HG03045 (cell line): ENCODE data around the gene TFDP2.
"Not testable (repeated sequence)": the region's sequence is repeated elsewhere in the genome, so short reads cannot be mapped to it uniquely, and the experiment has no call there.

Experiments used
- ATAC-seq: cut with Tn5 transposase; IDR thresholded peaks from one replicate; pipeline ENCODE4 v1.9.1; 2021; ENCODE audit warnings: mild to moderate bottlenecking, moderate library complexity; ENCODE audit not compliant: unreplicated experiment

The TFDP2 gene

DNA sequence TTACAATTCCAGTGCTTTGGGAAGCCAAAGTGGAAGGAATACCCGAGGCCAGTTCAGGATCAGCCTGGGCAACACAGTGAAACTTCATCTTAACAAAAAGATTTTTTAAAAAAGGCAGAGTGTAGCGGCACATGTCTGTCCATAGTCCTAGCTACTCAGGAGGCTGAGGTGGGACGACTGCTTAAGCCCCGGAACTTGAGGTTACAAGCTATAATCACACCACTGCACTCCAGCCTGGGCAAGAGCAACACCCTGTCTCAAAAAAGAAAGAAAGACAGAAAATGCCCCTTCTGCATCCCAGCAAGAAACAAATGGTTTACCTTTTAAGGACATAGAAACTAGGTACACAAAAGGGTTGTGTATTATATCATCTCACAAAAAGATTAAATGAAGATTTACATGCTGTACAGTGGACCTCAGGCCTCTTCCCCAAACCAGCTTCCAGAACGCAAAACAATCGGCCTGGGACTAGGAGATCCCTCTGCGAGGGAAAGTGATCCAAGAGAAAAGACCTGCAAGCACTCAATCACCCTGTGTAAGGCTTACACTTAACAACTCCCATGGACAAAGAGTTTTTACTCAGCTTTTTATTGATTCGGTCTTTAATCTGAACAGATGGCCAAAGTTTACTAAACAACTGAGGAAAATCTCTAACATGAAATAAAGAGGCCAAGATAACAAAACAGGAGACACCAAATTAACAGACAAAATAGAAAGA lies 21.2 kb downstream of the TFDP2 start:
- ATAC-seq: no peak

DNA sequence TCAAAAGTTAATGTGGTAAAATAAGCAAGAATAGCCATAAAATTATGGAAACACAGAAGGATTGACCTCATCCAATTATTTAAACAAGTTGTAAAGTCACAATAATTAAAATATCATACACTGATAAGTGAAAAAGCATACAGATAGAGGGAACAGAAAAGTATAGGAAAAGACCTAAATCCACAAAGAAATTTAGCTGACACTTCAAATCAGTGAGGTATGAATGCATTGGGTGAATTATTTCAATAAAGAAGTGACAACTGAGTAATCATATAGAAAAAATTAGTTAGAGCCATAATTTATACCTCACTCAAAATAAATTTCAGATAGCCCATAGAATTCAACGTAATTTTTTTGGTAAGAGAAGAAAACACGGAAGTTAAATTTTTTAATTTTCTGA lies 25.1 kb downstream of the TFDP2 start:
- ATAC-seq: no peak

DNA sequence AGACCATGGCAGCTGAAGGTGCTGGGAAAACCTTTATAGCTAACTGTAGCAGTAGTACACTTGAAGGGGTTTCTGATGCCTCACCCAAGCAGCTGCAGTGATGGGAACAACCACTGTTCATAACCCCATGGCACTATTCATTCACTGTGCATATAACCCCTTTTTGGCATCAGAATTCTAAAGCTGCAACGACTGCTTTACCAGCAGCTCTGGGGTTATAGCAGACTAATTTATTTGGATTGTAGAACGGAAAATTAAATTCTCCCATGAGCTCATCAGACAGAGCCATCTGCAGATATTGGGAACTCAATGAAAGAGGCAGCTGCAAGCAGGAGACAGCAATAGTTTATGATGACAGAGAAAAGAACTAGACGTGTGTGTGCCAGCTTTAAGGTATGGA lies 28.6 kb downstream of the TFDP2 start:
- ATAC-seq: no peak

DNA sequence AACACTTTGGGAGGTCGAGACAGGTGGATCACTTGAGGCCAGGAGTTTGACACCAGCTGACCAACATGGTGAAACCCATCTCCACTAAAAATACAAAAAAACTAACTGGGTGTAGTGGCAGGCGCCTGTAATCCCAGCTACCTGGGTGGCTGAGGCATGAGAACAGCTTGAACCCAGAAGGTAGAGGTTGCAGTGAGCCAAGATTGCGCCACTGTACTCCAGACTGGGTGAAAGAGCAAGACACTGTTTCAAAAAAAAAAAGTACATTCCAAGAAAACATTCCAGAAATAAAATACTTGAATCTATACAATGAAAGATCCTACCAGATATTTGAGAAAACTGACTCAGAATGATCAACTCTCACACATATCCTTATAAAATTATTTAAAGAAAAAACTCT lies 30.4 kb downstream of the TFDP2 start:
- no peak for ATAC-seq

DNA sequence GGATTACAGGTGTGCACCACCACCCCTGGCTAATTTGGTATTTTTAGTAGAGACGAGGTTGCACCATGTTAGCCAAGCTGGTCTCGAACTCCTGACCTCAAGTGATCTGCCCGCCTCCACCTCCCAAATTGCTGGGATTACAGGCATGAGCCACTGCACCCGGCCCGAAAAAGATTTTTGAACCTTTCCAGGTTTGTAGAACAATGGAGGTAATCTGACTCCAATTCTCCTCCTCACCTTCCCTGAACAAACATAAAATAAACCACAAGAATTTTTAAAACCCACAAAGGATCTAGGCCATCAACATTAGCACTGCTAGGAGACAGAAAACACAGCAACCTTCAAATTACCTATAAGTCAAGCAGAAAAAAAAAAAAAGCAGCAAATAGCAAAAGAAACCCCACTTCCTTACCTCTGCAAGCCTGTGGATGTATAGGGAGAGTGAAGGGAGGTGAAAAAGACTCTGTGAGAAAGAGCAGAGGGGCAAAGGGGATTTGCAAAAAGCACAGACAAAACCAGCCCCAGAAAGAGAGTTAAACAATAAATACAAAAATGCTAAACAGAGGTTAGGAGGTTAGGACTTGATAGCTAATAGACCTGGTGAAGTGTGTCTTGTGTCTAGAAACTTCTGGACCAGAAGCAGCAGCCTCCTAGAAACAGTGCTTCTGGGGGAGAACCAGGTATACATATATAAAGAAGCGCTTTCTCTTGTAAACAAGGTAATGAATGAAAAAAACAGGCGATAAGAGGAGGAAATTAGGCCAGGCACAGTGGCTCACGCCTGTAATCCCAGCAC lies 32.1 kb downstream of the TFDP2 start:
- ATAC-seq: no peak

DNA sequence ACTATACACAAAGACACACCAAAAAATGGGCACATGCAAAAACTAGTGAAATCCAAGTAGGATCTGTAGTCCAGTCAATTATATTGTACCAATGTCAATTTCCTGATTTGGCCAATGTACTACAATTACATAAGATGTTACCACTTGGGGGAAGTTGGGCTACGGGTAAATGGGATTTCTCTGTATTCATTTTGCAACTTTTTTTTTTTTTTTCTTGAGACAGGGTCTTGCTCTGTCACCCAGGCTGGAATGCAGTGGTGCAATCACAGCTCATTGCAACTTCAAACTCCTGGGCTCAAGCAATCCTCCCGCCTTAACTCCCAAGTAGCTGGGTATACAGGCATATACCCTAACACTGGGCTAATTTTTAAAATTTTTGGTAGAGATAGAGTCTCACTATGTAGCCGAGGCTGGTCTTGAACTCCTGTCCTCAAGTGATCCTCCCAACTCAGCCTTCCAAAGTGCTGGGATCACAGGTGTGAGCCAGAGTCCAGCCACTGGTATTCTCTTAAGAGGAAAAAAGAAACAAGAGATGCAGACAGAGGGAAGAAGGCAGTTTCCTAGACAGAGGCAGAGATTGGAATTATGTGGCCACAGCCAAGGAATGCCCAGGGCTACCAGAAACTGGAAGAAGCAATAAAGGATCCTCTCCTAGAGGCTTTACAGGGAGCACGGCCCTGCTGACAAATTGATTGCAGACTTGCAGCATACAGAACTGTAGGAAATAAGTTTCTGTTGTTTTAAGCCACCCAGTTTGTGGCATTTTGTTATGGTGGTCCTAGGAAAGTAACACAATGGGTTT lies 33.3 kb downstream of the TFDP2 start:
- no peak for ATAC-seq

DNA sequence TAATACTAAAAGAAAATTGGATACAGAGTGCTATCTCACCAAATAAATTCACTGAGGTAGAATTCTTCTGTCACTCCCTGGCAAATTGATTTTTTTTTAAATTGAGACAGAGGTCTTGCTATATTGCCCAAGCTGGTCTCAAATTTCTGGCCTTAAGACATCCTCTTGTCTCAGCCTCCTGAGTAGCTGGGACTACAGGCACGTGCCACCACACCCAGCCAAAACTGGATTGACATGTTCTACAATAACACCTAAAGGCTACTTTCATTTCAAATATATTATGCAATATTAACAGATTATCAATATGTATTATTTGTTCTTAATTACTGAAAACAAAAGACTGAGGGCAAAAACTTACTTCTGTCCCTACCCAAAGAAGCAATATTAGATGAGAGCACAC lies 36.7 kb downstream of the TFDP2 start:
- ATAC-seq: no peak

DNA sequence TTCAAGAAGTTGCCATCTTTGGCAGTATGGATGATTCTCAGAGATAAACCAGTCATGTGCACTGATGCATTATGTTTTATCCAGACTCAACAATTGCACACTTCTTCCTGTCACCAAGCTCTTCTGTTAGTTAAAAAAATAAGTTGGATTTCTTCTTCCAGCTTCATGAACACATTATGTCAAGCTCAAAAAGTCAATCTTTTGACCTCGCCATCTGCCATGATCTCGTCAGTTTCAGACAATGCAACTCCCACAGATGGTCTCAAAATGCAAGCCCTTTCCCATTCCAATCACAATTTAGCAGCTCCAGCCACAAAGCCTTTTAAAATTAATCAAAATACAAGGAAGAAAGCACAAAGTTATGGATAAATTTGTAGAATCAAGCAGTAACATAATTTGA lies 42.8 kb downstream of the TFDP2 start:
- ATAC-seq: no peak

DNA sequence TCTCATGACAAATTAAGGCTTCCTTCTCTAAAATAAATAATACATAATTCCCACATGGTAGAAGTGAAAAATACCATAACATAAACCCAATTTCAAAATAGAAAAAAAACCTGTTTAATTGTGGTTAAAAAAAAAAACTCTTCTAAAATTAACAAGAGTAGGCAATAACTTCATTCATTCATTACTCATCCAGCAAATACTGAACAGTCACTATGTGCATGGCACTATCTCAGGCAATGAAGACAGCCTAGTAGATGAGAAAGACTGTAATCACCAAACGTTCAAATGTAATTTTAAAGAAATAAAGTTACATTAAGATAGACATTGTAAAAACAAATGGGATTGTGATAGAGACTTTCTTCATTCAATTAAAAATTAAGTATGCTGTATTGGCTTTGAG lies 43.4 kb downstream of the TFDP2 start:
- no peak for ATAC-seq

DNA sequence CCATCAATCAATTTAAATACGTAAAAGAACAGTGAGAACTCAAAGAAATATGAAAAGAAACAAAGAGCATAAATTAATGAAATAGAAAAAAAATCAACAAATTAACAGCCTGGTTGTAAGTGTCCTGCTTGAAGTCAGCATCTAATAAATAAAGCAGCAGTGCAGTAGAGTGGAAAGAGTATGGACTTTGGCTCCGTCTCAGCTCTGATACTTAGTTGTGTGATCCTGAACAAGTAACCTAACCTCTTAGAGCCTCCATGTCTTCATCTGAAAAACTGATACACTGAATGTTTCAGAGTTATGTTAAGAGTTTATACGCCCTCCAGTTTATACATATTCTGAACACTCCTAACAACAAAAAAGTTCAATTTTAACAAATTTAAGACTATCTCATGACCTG lies 44.6 kb downstream of the TFDP2 start:
- ATAC-seq: no peak

DNA sequence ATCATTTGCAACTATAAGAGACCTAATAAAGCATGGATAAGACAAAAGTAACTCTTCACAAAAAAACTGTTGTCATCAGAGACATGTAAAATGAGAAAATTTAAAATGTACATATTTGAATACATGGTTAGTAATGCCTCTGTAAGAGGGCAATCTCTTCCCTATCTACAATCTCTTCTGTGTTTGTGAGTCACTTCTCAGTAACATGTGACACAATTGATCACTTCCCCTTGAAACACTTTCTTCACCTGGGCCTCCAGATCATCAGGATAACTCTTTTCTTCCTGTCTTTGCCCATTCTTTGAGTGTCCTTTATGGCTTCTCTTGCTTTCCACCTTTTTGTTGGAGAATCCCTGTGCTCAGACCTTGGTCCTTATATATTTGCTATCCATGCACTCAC lies 50.4 kb downstream of the TFDP2 start:
- no peak for ATAC-seq

DNA sequence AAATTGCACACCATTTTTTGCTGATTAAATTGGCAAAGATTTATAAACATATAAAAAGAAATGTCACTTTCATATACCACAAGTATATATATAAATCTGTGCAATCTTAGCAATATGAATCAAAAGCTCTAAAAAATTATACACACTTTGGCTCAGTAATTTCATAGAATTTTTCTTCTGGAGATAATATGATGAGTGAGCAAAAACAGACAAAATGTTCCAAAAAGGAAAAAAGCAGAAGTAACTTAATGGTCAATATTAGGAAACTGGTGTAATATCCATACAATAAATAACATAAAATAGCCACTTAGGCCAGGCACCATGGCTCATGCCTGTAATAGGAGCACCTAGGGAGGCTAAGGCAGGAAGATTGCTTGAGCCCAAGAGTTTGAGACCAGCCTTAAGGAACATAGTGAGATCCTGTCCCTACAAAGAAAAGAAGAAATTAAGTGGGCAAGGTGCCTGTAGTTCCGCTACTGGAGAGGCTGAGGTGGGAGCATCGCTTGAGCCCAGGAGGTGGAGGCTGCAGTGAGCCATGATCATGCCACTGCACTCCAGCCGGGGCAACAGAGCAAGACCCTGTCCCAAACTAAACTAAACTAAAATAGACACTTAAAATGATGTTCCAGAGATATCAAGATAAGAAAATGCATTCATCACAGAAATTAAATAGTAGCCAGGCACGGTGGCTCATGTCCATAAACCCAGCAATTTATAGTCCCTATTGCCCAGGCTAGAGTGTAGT lies 52.1 kb downstream of the TFDP2 start:
- no peak for ATAC-seq

DNA sequence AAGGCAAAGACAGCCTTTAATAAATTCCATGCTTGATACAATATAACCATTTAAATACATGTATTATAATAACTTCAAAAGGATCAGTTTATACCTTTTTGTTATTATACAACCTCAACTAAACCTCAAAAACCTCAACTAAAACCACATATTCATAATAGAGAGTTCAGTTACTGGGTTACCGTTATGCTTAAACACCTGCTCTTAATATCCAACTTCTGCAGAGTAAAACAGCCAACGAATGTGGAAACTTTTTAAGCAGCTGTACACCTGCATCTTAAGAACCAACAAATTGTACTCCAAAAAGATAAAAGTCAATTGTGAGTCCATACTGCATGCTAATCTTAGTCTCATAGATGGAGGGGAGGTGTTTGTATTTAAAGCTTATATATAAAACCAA lies 53.5 kb downstream of the TFDP2 start:
- no peak for ATAC-seq

DNA sequence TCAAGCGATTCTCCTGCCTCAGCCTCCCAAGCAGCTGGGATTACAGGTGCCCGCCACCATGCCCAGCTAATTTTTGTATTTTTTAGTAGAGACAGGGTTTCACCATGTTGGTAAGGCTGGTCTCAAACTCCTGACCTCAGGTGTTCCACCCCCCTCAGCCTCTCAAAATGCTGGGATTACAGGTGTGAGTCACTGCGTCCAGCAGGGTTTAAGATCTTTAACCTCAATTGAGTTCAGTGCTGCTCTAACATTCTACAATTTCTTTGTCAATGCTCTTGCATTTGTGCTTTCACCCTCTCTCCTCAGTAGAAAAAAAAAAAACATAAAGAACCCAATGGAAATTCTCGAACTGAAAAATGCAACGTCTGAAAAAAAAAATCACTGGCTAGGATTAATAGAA lies 60.4 kb downstream of the TFDP2 start:
- ATAC-seq: not testable (repeated sequence)

DNA sequence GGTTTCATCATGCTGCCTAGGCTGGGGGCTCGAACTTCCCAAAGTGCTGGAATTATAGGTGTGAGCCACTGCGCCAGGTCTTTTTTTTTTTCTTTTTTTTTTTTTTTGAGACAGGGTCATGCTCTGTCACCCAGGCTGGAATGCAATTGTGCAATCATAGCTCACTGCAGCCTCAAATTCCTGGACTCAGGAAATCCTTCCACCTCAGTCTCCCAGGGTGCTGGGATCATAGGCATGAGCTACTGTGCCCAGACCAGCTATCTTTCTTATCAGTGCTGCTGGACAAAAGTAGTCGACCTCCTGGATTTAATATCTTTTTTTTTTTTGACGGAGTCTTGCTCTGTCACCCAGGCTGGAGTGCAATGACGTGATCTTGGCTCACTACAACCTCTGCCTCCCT lies 60.8 kb downstream of the TFDP2 start:
- no peak for ATAC-seq

DNA sequence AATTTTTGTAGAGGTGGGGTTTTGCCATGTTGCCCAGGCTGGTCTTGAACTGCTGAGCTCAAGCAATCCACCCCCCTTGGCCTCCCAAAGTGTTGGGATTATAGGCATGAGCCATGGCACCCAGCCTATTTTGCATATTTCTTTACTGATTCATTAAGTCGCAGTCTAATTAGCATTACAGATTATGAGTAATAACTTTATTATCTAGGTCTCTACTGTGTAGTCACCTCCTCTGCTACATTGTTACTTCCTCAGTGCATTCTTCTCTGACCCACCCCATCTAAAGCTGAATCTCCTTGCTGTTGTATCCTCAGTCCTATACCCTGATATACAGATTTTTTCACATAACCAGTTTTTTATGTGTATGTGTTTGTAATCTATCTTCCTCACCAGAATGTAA lies 61.7 kb downstream of the TFDP2 start:
- no peak for ATAC-seq

DNA sequence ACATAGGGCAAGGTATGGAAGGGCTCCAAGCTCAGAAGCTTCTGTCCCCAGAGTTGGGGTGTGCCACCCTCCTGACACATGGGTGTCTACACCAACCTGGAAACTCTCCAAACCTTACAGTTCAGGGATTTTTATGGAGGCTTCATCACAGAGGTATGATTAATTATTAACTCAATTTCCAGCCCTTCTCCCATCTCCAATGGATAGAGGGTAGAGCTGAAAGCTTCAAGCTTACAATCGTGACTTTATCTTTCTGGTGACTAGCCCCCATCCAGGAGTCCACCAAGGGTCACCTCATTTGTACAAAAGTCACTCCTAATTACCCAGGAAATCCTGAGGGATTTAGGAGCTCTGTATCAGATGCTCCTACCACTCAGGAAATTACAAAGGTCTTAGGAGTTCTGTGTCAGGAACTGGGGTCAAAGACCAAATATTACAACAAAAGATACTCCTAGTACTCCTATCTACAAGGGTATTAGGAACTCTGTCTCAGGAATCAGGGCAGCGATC lies 62.7 kb downstream of the TFDP2 start:
- ATAC-seq: no peak

DNA sequence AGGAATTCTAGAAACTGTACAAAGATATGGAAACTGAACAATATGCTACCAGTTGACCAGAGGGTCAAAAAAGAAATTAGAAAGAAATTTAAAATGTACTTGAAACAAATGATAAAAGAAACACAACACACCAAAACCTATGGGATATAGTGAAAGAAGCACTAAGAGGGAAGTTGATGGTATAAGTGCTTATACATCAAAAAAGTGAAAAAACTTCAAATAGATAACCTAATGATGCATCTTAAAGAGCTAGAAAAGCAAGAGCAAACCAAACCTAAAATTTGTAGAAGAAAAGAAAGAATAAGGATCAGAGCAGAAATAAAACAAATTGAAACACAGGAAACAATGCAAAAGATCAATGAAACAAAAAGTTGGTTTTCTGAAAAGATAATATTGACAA lies 68.2 kb downstream of the TFDP2 start:
- no peak for ATAC-seq

DNA sequence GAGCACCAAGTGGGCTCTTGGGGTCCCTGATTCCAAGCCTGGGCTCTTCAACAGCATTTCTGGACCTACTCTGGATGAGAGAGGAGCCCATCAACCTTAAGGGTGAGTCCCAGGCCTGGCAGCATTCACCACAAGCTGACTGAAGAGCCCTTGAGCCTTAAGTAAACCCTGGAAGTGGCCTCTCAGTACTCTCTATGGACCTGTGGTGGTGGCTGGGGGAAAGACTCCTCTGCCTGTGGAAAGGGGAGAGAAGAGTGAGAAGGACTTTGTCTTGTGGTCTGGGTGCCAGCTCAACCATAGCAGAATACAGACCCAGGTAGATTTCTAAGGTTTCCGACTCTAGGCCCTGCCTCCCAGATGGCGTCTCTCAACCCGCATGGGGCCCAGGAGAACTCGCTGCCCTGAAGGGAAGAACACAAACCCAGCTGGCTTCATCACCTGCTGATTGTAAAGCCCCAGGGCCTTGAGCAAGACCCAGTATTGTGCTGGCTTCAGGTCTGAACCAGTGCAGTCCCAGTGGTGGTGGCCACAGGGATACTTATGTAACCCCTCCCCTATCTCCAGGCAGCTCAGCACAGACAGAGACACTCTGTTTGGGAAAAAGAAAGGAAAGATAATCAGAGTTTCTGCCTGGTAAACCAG lies 71.4 kb downstream of the TFDP2 start:
- ATAC-seq: no peak

DNA sequence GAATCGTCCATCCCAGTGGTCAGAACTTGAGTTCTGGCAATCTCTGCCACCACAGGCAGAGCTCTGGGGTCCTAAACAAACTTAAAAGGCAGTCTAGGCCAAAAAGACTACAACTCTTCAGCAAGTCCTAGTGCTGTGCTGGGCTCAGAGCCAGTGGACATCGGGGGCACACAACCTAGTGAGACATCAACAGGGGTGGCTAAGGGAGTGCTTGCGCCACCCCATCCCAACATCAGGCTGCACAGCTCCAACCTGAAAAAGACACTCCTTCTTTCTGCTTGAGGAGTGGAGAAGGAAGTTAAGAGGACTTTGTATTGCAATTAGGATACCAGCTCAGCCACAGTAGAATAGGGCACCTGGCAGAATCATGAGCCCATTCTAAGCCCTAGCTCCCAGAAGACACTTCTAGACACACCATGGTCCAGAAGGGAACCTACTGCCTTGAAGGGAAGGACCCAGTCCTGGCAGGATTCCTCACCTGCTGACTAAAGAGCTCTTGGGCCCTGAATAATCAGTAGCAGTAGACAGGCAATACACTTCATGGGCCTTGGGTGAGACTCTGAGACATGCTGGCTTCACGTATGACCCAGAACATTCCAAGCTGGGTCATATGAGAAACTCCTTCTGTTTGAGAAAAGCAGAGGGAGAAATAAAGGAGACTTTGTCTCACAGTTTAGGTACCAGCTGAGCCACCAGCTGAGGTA lies 72.0 kb downstream of the TFDP2 start:
- no peak for ATAC-seq
